ENCODE measurements around the gene FIS1.

DNA sequence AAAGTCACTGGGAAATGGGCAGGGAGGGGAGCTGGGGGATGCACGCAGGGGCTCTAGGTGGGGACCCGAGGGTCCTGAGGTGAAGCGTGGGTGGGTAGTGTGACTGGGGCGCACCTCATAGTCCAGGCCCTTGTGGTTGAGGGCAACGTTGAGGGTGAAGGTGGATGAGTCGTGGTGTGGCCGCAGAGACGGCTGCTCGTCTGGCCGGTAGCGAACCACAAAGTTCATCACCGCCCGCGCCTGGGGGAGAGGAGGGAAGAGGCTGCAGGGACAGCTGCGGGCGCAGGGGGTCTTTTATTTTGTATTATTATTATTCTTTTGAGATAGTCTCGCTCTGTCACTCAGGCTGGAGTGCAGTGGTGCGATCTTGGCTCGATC, 38.2 kb downstream of the FIS1 start:
- TF ChIP-seq POLR2A (IDR thresholded peaks at IDR 0.05): no peak
- TF ChIP-seq, protein P1, sequence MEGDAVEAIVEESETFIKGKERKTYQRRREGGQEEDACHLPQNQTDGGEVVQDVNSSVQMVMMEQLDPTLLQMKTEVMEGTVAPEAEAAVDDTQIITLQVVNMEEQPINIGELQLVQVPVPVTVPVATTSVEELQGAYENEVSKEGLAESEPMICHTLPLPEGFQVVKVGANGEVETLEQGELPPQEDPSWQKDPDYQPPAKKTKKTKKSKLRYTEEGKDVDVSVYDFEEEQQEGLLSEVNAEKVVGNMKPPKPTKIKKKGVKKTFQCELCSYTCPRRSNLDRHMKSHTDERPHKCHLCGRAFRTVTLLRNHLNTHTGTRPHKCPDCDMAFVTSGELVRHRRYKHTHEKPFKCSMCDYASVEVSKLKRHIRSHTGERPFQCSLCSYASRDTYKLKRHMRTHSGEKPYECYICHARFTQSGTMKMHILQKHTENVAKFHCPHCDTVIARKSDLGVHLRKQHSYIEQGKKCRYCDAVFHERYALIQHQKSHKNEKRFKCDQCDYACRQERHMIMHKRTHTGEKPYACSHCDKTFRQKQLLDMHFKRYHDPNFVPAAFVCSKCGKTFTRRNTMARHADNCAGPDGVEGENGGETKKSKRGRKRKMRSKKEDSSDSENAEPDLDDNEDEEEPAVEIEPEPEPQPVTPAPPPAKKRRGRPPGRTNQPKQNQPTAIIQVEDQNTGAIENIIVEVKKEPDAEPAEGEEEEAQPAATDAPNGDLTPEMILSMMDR (IDR thresholded peaks at IDR 0.05 in 4 of 5, conservative IDR thresholded peaks at IDR 0.05 in 1 of 5): no peak

Data from gastrocnemius medialis (tissue), 4 donors.